Erythroblast (primary cell): ENCODE measurements around the gene STX3.

Experiments
- GATA1 ChIP-seq: IDR thresholded peaks from 2 replicates; pipeline ENCODE4 v1.6.1; 2011; ENCODE audit warnings: low read depth, mild to moderate bottlenecking, control low read depth, low read length, moderate library complexity
- POLR2A ChIP-seq: IDR thresholded peaks from 2 replicates; pipeline ENCODE4 v1.6.1; 2011; ENCODE audit warnings: mild to moderate bottlenecking, low read length

- TF ChIP-seq POLR2A: no peak
- TF ChIP-seq GATA1: no peak
Observed at GRCh38 chr11:59713745-59714144, 41.4 kb upstream of the STX3 start, which contains the start of gene OR10V1.
